MM.1S (cell line): Measurements from ENCODE around the gene BOC.

Experiments
- DNase-seq: peaks from one replicate; pipeline ENCODE4 v3.0.0-alpha.2; 2015
- H2AFZ ChIP-seq: fragments of 300-600 bp; sonication (generic); 2 replicates; pipeline ENCODE4 v1.6.0; 2016; ENCODE audit warnings: antibody characterized with exemption, low read length
- H3F3A ChIP-seq: fragments of 300-600 bp; sonication (generic); 2 replicates; pipeline ENCODE4 v1.6.1; 2016; ENCODE audit warnings: mild to moderate bottlenecking, antibody characterized with exemption, low read length, moderate library complexity, mixed read lengths; ENCODE audit not compliant: insufficient read depth
- H3K27ac ChIP-seq: fragments of 300-600 bp; sonication (generic); 2 replicates; pipeline ENCODE4 v1.5.1; 2016; ENCODE audit warnings: mild to moderate bottlenecking, low read length
- H3K27me3 ChIP-seq: fragments of 300-600 bp; sonication (generic); replicated peaks from 2 replicates; pipeline ENCODE4 v1.6.0; 2016; ENCODE audit warnings: low read length; ENCODE audit not compliant: insufficient read depth
- H3K36me3 ChIP-seq: fragments of 300-600 bp; sonication (generic); replicated peaks from 2 replicates; pipeline ENCODE4 v1.6.1; 2016; ENCODE audit warnings: mild to moderate bottlenecking, low read length, mixed read lengths; ENCODE audit not compliant: insufficient read depth
- H3K4me1 ChIP-seq: fragments of 300-600 bp; sonication (generic); 2 replicates; pipeline ENCODE4 v1.6.1; 2016; ENCODE audit warnings: low read length, mixed read lengths
- H3K4me2 ChIP-seq: fragments of 300-600 bp; sonication (generic); 2 replicates; pipeline ENCODE4 v1.6.0; 2016; ENCODE audit warnings: low read depth, low read length
- H3K4me3 ChIP-seq: fragments of 300-600 bp; sonication (generic); 2 replicates; pipeline ENCODE4 v1.5.1; 2016; ENCODE audit warnings: low read length, mixed read lengths
- H3K79me2 ChIP-seq: fragments of 300-600 bp; sonication (generic); 2 replicates; pipeline ENCODE4 v1.6.1; 2016; ENCODE audit warnings: mixed run types, low read length, mixed read lengths
- H3K9ac ChIP-seq: fragments of 300-600 bp; sonication (generic); 2 replicates; pipeline ENCODE4 v1.6.1; 2016; ENCODE audit warnings: low read length, mixed read lengths
- H3K9me2 ChIP-seq: fragments of 300-600 bp; sonication (generic); replicated peaks from 2 replicates; pipeline ENCODE4 v1.6.1; 2016; ENCODE audit warnings: mild to moderate bottlenecking, low read length, mixed read lengths; ENCODE audit not compliant: insufficient read depth
- H3K9me3 ChIP-seq: fragments of 300-600 bp; sonication (generic); replicated peaks from 2 replicates; pipeline ENCODE4 v1.6.1; 2016; ENCODE audit warnings: mild to moderate bottlenecking, low read length, mixed read lengths; ENCODE audit not compliant: insufficient read depth
- H4K20me1 ChIP-seq: fragments of 300-600 bp; sonication (generic); 2 replicates; pipeline ENCODE4 v1.6.1; 2016; ENCODE audit warnings: mild to moderate bottlenecking, low read length, moderate library complexity, mixed read lengths; ENCODE audit not compliant: insufficient read depth
- EZH2 ChIP-seq: fragments of 300-600 bp; sonication (generic); optimal IDR thresholded peaks from 2 replicates; pipeline ENCODE3; 2017; ENCODE audit warnings: low read depth, mild to moderate bottlenecking, antibody characterized with exemption, low read length, mixed read lengths
- EZH2phosphoT487 ChIP-seq: fragments of 300-600 bp; sonication (generic); IDR thresholded peaks from 2 replicates; pipeline ENCODE4 v1.6.1; 2018; ENCODE audit warnings: antibody characterized with exemption, low read length
- TF ChIP-seq, protein P1 (sequence below): fragments of 300-600 bp; sonication (generic); IDR thresholded peaks from 2 replicates; pipeline ENCODE4 v1.5.1; 2016; ENCODE audit warnings: antibody characterized with exemption, low read length, mixed read lengths

BOC gene

DNA sequence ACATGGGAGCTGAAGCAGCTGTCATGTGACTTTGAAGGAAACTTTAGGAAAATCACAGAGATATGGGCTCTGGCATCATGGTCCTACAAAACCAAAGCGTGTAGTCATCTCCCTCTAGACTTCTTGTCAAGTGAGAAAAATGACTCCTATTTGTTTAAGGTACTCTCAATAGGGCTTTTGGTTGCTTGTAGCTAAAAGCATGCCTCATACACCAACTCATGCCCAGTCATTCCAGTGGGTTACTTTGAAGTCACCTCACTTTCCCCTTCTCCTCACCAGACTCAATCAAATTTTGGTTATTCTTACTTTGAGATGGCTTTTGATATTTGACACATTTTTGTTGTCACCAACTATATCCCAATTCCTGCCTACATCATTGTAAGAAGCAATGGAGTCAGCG lies 81.6 kb downstream of the BOC start:
- Histone ChIP-seq H3K27ac (no peak overlapping the region), H3K4me2 (no peak overlapping the region), H3K4me1 (no peaks in the 10 kb centered on the region)

DNA sequence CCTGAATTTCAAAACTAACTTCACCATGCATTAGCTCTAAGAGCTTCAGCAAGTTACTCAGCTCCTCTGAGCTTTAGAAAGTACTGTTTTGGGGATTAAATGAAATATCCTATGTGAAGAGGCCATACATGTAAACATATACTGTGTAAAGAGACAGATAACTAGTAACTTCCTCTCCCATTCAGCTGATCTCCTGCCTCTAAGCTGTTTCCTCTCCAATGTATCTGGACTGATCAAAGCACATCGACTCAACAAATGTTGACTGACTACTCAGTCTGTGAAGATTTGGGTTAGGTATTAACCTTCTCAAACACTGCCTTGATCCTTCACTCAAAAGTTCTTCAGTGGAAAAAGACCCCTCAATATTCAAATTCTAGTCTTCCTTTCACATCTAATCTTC lies 82.0 kb downstream of the BOC start:
- Histone ChIP-seq H3K27ac (no peak overlapping the region), H3K9me3 (no peaks in the 10 kb centered on the region), H3K4me3 (no peak overlapping the region), H3K36me3 (no peaks in the 10 kb centered on the region), H3K4me1 (no peaks in the 10 kb centered on the region), H3K9me2 (no peaks in the 10 kb centered on the region), H3K79me2 (no peaks in the 10 kb centered on the region), H4K20me1 (no peaks in the 10 kb centered on the region), H2AFZ (no peak overlapping the region), H3K9ac (no peak overlapping the region), H3F3A (no peaks in the 10 kb centered on the region), H3K4me2 (no peak overlapping the region), H3K27me3 (no peaks in the 10 kb centered on the region)
- TF ChIP-seq EZH2phosphoT487 = no peak
- TF ChIP-seq, protein P1, sequence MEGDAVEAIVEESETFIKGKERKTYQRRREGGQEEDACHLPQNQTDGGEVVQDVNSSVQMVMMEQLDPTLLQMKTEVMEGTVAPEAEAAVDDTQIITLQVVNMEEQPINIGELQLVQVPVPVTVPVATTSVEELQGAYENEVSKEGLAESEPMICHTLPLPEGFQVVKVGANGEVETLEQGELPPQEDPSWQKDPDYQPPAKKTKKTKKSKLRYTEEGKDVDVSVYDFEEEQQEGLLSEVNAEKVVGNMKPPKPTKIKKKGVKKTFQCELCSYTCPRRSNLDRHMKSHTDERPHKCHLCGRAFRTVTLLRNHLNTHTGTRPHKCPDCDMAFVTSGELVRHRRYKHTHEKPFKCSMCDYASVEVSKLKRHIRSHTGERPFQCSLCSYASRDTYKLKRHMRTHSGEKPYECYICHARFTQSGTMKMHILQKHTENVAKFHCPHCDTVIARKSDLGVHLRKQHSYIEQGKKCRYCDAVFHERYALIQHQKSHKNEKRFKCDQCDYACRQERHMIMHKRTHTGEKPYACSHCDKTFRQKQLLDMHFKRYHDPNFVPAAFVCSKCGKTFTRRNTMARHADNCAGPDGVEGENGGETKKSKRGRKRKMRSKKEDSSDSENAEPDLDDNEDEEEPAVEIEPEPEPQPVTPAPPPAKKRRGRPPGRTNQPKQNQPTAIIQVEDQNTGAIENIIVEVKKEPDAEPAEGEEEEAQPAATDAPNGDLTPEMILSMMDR = no peak
- no peak for TF ChIP-seq EZH2
- no peak for DNase-seq

More for the DNA sequence above, 81.6 kb downstream of the BOC start:
- Histone ChIP-seq H3K4me3 (no peak overlapping the region), H3F3A (no peaks in the 10 kb centered on the region), H3K79me2 (no peaks in the 10 kb centered on the region), H3K9me3 (no peaks in the 10 kb centered on the region), H3K27me3 (no peaks in the 10 kb centered on the region), H3K9ac (no peak overlapping the region), H4K20me1 (no peaks in the 10 kb centered on the region), H2AFZ (no peak overlapping the region), H3K9me2 (no peaks in the 10 kb centered on the region), H3K36me3 (no peaks in the 10 kb centered on the region)
- no peak for DNase-seq
- TF ChIP-seq EZH2phosphoT487 = no peak
- TF ChIP-seq, protein P1 = no peak
- no peak for TF ChIP-seq EZH2

DNA sequence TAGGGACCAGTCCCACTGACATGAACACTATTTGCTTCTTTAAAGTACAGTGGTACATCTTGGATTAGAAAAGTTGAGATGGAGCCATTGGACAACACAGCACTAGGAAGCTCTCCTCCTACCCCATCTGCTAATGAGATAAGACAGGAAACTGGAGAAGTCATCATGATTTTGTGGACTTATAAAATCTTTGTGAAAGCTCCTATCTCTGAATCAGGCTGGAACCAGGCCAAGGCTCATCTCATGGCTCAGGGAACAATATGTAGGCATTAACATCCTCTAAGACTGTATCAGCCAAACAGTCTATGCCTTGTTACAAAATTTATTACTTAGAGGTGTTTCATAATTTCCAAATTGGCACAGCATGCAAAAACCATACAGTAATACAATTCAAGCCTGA lies 84.1 kb downstream of the BOC start:
- no peaks in the 10 kb centered on the region for H3K9me2 ChIP-seq
- no peak overlapping the region for H3K27ac ChIP-seq
- H3K4me1 ChIP-seq = no peaks in the 10 kb centered on the region
- H3K4me2 ChIP-seq = no peak overlapping the region
- H3K9ac ChIP-seq = no peak overlapping the region
- TF ChIP-seq EZH2phosphoT487 (no peak), EZH2 (no peak)
- TF ChIP-seq, protein P1 = no peak
- no peaks in the 10 kb centered on the region for H4K20me1 ChIP-seq
- no peak overlapping the region for H2AFZ ChIP-seq
- H3K79me2 ChIP-seq = no peaks in the 10 kb centered on the region
- H3K36me3 ChIP-seq = no peaks in the 10 kb centered on the region
- no peak overlapping the region for H3K4me3 ChIP-seq
- no peaks in the 10 kb centered on the region for H3K27me3 ChIP-seq
- DNase-seq = no peak
- no peaks in the 10 kb centered on the region for H3F3A ChIP-seq
- H3K9me3 ChIP-seq = no peaks in the 10 kb centered on the region
